Esophagus squamous epithelium (tissue), 5 donors: ENCODE measurements around the gene RGS5. TPM values are rescaled to one million over a fixed set of nuclear protein-coding genes. Genes with fewer than 3 reads are reported as not detected.

ENCODE experiments used
- DNase-seq: peaks from one replicate; lab custom pipeline; 2025; lab: John Stamatoyannopoulos, UW
- H3K27ac ChIP-seq, 4 donors: fragments of 200-600 bp; sonication (generic); one replicate each; pipeline ENCODE4 v1.5.1; 2016 to 2019; ENCODE audit warnings: mild to moderate bottlenecking in 1 of 4
- H3K27me3 ChIP-seq, 4 donors: fragments of 200-600 bp; sonication (generic); 1 replicate in 3 of 4; 2 replicates in 1 of 4; pipeline versions ENCODE4 v1.5.1 to v1.6.0; 2017 to 2021; ENCODE audit warnings: antibody characterized with exemption in 1 of 4
- H3K36me3 ChIP-seq, 3 donors: fragments of 200-600 bp; sonication (generic); one replicate each; pipeline ENCODE4 v1.5.1; 2016 to 2019
- H3K4me1 ChIP-seq, 3 donors: fragments of 200-600 bp; sonication (generic); one replicate each; pipeline ENCODE4 v1.5.1; 2017 to 2019
- H3K4me3 ChIP-seq, 4 donors: fragments of 200-600 bp; sonication (generic); 1 replicate in 3 of 4; 2 replicates in 1 of 4; pipeline ENCODE4 v1.5.1; 2016 to 2019; ENCODE audit warnings: mild to moderate bottlenecking in 2 of 4, moderate library complexity in 1 of 4
- H3K9me3 ChIP-seq, 3 donors: fragments of 200-600 bp; sonication (generic); one replicate each; pipeline ENCODE4 v1.5.1; 2016 to 2019
- POLR2A ChIP-seq, 4 donors: fragments of 450-650 bp; IDR thresholded peaks; one replicate each; pipeline ENCODE4 v1.6.1; 2017; ENCODE audit warnings: antibody characterized with exemption in 4 of 4, mild to moderate bottlenecking in 4 of 4, moderate library complexity in 3 of 4
- WGBS, 2 donors: methylation state at CpG; one replicate each; pipeline ENCODE4 v1.1.5; 2018; 5-methylcytosine and 5-hydroxymethylcytosine counted together
- intact Hi-C: fragments of 100-400 bp; cut with DNase I; formaldehyde crosslinking; loops from one replicate; pipeline ENCODE4 v1.15.0; 2022
- total RNA-seq, 4 donors: library from RNA; depleted of rRNA; stranded (reverse); fragments of >200 nt; gene quantifications; one replicate each; pipeline ENCODE4 v1.1.0, GENCODE V29; 2016
- TF ChIP-seq, protein P1 (sequence below), 6 experiments: fragments of 450-650 bp in 4 of 6; fragments of 200-600 bp in 2 of 6; sonication (generic) in 2 of 6; IDR thresholded peaks; one replicate each; pipeline ENCODE4 v1.5.1; 2016 to 2019; ENCODE audit warnings: antibody characterized with exemption in 6 of 6, mild to moderate bottlenecking in 4 of 6, moderate library complexity in 4 of 6
- donor health status: DM: yes; HTN: yes; CAD: no.

The RGS5 gene
- total RNA-seq, 4 donors from 2014 or later, result 11.3 to 55.7 (median 23.3) TPM

GRCh38 chr1:163141556-163141955 lies 61.2 kb downstream of the RGS5 start:
- intact Hi-C loops, result no loop called here
- no peak for TF ChIP-seq POLR2A (IDR thresholded peaks at IDR 0.05)
- H3K9me3 ChIP-seq, result no peaks in the 10 kb centered on the region
- DNase-seq, result no peak
- 86 to 94% methylated on average over 1 of the region's 1 CpG for WGBS, 2 donors
- H3K36me3 ChIP-seq, result no peaks in the 10 kb centered on the region
- H3K27ac ChIP-seq, result no peak overlapping the region
- no peaks in the 10 kb centered on the region for H3K4me1 ChIP-seq
- no peaks in the 10 kb centered on the region for H3K27me3 ChIP-seq
- no peak overlapping the region for H3K4me3 ChIP-seq

DNA sequence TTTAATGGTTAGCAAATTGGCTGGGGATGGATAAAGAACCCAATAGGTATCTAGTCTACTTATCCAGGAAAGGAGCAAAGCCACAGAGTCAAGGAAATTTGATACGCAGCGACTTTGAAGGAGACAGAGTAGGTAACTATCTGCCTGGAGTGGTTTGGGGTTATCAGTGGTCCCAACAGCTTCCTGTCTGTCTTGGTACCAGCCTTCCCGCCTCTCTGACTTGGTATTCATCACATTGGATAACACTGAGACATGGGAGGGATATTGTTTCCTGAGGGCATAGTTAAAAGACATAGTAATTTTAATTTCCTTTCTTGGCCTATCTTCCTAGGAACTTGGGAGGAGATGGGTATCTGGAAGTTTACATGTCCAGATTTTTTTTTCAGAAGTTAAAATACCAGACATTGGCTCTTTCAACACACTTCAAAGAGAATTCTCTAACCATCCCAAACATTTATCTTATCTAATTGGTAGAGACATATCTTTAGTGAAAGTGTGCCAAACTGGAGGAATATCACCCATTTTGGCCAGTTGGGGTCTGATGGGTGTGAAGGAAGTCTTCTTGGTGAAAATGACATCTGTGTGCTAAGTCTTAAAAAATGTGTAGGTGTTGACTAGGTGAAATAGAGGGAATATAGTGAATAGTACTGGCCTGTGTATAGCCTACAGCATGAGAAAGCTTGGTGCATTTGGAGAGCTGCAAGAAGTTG lies 65.0 kb downstream of the RGS5 start:
- Histone ChIP-seq H3K27ac (no peak overlapping the region), H3K4me3 (no peak overlapping the region), H3K9me3 (no peaks in the 10 kb centered on the region), H3K4me1 (no peaks in the 10 kb centered on the region), H3K27me3 (no peaks in the 10 kb centered on the region), H3K36me3 (no peaks in the 10 kb centered on the region)
- intact Hi-C loops, result no loop called here
- TF ChIP-seq, protein P1, sequence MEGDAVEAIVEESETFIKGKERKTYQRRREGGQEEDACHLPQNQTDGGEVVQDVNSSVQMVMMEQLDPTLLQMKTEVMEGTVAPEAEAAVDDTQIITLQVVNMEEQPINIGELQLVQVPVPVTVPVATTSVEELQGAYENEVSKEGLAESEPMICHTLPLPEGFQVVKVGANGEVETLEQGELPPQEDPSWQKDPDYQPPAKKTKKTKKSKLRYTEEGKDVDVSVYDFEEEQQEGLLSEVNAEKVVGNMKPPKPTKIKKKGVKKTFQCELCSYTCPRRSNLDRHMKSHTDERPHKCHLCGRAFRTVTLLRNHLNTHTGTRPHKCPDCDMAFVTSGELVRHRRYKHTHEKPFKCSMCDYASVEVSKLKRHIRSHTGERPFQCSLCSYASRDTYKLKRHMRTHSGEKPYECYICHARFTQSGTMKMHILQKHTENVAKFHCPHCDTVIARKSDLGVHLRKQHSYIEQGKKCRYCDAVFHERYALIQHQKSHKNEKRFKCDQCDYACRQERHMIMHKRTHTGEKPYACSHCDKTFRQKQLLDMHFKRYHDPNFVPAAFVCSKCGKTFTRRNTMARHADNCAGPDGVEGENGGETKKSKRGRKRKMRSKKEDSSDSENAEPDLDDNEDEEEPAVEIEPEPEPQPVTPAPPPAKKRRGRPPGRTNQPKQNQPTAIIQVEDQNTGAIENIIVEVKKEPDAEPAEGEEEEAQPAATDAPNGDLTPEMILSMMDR (IDR thresholded peaks at IDR 0.05), result no peak
- no peak for TF ChIP-seq POLR2A (IDR thresholded peaks at IDR 0.05)
- no peak for DNase-seq
- WGBS, 2 donors, result 84 to 87% methylated on average over 3 of the region's 3 CpGs

GRCh38 chr1:163131981-163132380 lies 70.7 kb downstream of the RGS5 start:
- Histone ChIP-seq H3K9me3 (no peaks in the 10 kb centered on the region), H3K4me3 (no peak overlapping the region), H3K27ac (no peak overlapping the region), H3K4me1 (peaks cover 0 to 3% (median 0%) of the 10 kb centered on the region in 3 donors), H3K27me3 (no peaks in the 10 kb centered on the region), H3K36me3 (no peaks in the 10 kb centered on the region)
- TF ChIP-seq, protein P1 (IDR thresholded peaks at IDR 0.05), result no peak
- TF ChIP-seq POLR2A (IDR thresholded peaks at IDR 0.05), result no peak
- intact Hi-C loops, result no loop called here
- no peak for DNase-seq
- 79 to 91% methylated on average over 2 of the region's 2 CpGs for WGBS, 2 donors

DNA sequence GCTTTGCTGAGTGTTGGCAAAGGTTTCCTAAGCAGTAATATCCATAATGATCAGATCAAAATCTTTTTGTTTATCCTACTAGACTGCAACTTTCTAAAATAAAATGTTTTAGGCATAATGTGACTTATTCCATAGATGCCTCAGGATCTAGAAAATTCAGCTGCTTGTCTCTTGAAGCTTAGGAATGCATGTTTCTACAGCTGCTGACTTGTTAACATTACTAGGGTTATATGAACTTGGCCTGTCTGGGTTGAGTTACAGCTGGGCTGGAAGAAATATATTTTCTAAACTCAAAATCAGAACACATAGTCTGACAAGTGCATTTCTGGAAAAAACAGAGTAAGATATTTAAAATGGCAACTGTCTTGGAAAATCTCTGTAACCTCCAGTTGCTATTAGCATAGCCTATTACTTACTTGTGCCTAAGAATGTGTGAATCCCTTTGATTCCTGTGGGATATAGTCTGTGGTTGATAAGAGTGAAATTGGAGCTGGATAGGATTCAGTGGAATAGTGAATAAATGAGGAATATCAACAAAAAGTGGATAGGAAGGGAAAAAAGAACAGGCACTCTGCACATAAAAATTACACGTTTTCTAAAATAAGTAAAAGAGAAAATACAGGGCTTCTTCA lies 72.4 kb downstream of the RGS5 start:
- TF ChIP-seq, protein P1 (IDR thresholded peaks at IDR 0.05), result no peak
- TF ChIP-seq POLR2A (IDR thresholded peaks at IDR 0.05), result no peak
- H3K4me3 ChIP-seq, result no peak overlapping the region
- H3K27ac ChIP-seq, result peak overlapping the region in 1 of 4 donors; percentile 14
- no peaks in the 10 kb centered on the region for H3K27me3 ChIP-seq
- WGBS, 2 donors, result 47 to 65% methylated on average over 1 of the region's 1 CpG
- peaks cover 0 to 3% (median 0%) of the 10 kb centered on the region in 3 donors for H3K4me1 ChIP-seq
- H3K9me3 ChIP-seq, result no peaks in the 10 kb centered on the region
- intact Hi-C loops, result no loop called here
- H3K36me3 ChIP-seq, result no peaks in the 10 kb centered on the region
- DNase-seq, result no peak

GRCh38 chr1:163128282-163128681 lies 74.4 kb downstream of the RGS5 start:
- H3K4me3 ChIP-seq, result no peak overlapping the region
- H3K36me3 ChIP-seq, result no peaks in the 10 kb centered on the region
- H3K4me1 ChIP-seq, result peaks cover 0 to 3% (median 0%) of the 10 kb centered on the region in 3 donors
- intact Hi-C loops, result no loop called here
- H3K9me3 ChIP-seq, result no peaks in the 10 kb centered on the region
- DNase-seq, result no peak
- no peak overlapping the region for H3K27ac ChIP-seq
- H3K27me3 ChIP-seq, result no peaks in the 10 kb centered on the region
- TF ChIP-seq, protein P1 (IDR thresholded peaks at IDR 0.05), result no peak
- TF ChIP-seq POLR2A (IDR thresholded peaks at IDR 0.05), result no peak
- WGBS, 2 donors, result 69 to 77% methylated on average over 2 of the region's 2 CpGs
